Kidney epithelial cell (primary cell): ENCODE data around the gene TUBG2. TPM values are rescaled to one million over a fixed set of nuclear protein-coding genes. Genes with fewer than 3 reads are reported as not detected.
"Not testable (repeated sequence)": the region's sequence is repeated elsewhere in the genome, so short reads cannot be mapped to it uniquely, and the experiment has no call there.

Experiments used
- DNase-seq: peaks from one replicate; pipeline ENCODE4 v3.0.0-alpha.2; 2010; ENCODE audit warnings: low read depth
- H3K27me3 ChIP-seq: 2 replicates; pipeline ENCODE4 v1.6.0; 2011; ENCODE audit warnings: low read length; ENCODE audit not compliant: control insufficient read depth, insufficient read depth
- H3K36me3 ChIP-seq: 2 replicates; pipeline ENCODE4 v1.5.1; 2011; ENCODE audit warnings: low read length; ENCODE audit not compliant: control insufficient read depth, insufficient read depth
- H3K4me3 ChIP-seq: 2 replicates; pipeline ENCODE4 v1.5.1; 2011; ENCODE audit warnings: low read depth, mild to moderate bottlenecking, control low read depth, low read length
- total RNA-seq: library from RNA; depleted of rRNA; stranded (reverse); fragments of >200 nt; gene quantifications from 2 replicates; pipeline ENCODE4 v1.2.3, GENCODE V29; 2015
- TF ChIP-seq, protein P1 (sequence below): IDR thresholded peaks from 2 replicates; pipeline ENCODE4 v1.5.1; 2011; ENCODE audit warnings: mild to moderate bottlenecking, moderate library complexity, low read length, control low read depth, inconsistent platforms; ENCODE audit not compliant: insufficient read depth, poor library complexity, severe bottlenecking

Gene TUBG2
- total RNA-seq, 1 donor from 2014 or later: 11.3 TPM

DNA sequence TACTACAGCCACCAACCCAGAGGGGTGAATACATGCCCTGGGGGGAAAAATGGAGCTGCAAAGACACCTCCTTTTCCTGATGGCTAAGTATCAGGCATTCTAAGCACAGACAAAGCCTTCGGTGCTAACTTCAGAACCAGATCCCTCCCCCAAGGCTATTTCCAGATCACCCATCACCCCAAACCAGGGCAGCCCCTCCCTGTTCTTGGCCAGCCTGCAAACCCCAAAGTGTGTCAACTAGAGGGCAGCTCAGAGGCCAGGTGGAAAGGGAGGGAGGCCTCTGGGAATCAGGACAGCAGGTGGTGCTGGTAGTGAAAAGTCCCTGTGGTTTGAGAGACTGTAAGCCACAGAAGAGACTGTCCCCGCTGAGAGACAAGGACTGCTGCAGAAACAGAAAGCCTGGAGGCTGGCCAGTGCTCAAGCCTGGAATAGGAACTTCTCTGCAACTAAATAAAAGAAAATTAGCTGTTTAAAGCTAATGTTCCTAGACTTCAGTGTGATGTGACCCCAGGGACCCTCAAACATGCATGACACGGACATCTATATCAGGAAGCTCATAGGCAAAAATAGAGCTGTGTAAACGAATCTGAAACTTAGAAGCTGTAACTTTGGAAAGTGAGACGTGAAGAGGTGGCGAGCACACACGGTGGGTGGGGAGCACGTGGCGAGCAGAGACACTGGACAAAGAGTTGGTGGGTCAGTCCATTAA lies 40.5 kb upstream of the TUBG2 start:
- DNase-seq: no peak
- H3K4me3 ChIP-seq: no peak overlapping the region
- TF ChIP-seq, protein P1, sequence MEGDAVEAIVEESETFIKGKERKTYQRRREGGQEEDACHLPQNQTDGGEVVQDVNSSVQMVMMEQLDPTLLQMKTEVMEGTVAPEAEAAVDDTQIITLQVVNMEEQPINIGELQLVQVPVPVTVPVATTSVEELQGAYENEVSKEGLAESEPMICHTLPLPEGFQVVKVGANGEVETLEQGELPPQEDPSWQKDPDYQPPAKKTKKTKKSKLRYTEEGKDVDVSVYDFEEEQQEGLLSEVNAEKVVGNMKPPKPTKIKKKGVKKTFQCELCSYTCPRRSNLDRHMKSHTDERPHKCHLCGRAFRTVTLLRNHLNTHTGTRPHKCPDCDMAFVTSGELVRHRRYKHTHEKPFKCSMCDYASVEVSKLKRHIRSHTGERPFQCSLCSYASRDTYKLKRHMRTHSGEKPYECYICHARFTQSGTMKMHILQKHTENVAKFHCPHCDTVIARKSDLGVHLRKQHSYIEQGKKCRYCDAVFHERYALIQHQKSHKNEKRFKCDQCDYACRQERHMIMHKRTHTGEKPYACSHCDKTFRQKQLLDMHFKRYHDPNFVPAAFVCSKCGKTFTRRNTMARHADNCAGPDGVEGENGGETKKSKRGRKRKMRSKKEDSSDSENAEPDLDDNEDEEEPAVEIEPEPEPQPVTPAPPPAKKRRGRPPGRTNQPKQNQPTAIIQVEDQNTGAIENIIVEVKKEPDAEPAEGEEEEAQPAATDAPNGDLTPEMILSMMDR: peak; percentile 24
- H3K27me3 ChIP-seq: no peaks in the 10 kb centered on the region
- no peaks in the 10 kb centered on the region for H3K36me3 ChIP-seq

DNA sequence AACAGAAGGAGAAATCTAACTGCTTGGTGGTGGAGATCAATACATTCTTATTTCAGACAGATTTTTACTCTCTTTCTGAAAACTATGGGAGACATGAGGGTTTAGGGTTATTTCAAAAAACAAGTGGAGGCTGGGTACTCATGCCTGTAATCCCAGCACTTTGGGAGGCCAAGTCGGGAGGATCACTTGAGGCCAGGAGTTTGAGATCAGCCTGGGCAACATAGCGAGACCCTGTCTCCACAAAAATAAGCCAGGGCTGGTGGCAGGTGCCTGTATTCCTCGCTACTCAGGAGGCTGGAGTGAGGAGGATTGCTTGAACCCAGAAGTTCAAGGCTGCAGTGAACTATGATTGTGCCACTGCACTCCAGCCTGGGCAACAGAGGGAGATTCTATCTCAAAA lies 37.1 kb upstream of the TUBG2 start:
- H3K27me3 ChIP-seq, H3K36me3 ChIP-seq, DNase-seq, H3K4me3 ChIP-seq: not testable (repeated sequence)

DNA sequence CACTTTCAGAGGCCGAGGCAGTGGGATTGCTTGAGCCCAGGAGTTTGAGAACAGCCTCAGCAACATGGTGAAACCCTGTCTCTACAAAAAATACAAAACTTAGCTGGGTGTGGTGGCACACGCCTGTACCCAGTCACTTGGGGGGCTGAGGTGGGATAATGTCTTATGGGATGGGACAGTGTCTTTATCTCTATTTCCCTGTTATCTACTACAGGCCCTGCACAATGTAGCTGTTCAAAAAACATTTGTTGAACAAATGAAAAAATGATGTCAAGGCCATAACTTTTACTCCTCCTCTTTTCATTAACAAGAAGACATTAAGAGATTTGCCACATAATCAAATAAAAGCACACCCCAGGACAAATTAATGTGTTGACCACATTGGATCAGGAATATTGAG lies 35.8 kb upstream of the TUBG2 start:
- TF ChIP-seq, protein P1: no peak
- Histone ChIP-seq H3K36me3 (no peaks in the 10 kb centered on the region), H3K4me3 (no peak overlapping the region), H3K27me3 (no peaks in the 10 kb centered on the region)
- DNase-seq: no peak

DNA sequence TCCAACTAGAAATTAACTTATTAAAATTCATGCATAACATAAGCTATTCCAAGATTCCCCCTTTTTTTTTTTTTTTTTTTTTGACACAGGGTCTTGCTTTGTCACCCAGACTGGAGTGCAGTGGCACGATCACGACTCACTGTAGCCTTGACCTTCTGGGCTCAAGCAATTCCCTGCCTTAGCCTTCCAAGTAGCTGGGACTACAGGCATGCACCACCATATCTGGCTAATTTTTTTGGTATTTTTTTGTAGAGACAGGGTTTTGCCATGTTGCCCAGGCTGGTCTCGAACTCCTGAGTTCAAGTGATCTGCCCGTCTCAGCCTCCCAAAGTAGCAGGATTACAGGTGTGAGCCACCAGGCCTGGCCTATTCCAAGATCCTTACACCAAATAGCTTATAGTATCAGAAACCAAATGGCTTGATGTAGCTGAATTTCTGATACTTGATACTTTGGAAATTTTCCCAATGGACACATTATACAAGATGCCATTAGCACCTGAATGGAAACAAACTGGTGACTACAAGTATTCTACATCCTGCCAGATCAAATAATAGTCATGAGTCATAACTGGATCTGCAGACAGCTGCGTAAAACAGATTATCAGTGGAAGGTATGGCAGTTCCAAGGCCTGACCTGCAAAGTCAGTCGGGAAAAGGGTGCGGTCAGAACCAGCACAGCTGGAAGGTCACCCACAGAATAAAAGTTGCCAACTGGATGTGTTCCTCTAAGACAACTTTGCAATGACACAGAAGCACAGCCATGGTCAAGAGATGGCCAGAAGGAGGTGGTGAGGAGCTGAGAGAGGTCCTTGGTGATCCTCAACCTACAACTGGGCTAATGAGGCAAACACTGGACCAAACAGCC lies 35.1 kb upstream of the TUBG2 start:
- TF ChIP-seq, protein P1: no peak
- no peak overlapping the region for H3K4me3 ChIP-seq
- H3K36me3 ChIP-seq: no peaks in the 10 kb centered on the region
- H3K27me3 ChIP-seq: no peaks in the 10 kb centered on the region
- no peak for DNase-seq

DNA sequence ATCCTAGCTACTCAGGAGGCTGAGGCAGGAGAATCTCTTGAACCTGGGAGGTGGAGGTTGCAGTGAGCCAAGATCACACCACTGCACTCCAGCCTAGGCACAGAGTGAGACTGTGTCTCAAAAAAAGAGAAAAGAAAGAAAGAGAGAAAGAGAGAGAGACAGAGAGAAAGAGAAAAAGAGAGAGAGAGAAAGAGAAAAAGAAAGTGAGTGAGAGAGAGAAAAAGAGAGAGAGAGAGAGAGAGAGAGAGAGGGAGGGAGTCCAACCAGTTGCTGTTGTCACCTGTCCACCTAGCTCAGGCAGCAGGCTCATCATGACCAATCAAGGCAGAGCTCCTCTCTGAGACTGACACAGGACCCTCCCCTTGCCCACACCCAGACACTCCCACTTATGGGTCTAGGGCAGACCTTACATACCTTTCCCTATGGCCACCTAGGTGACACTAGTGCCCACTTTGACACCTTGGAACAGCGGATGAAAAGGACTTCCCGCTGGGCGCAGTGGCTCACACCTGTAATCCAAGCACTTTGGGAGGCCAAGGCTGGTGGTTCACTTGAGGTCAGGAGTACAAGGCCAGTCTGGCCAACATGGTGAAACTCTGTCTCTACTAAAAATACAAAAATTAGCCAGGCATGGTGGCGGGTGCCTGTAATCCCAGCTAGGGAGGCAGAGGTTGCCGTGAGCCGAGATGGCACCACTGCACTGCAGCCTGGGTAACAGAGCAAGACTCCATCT lies 31.9 kb upstream of the TUBG2 start:
- H3K36me3 ChIP-seq, DNase-seq, H3K4me3 ChIP-seq, H3K27me3 ChIP-seq: not testable (repeated sequence)

DNA sequence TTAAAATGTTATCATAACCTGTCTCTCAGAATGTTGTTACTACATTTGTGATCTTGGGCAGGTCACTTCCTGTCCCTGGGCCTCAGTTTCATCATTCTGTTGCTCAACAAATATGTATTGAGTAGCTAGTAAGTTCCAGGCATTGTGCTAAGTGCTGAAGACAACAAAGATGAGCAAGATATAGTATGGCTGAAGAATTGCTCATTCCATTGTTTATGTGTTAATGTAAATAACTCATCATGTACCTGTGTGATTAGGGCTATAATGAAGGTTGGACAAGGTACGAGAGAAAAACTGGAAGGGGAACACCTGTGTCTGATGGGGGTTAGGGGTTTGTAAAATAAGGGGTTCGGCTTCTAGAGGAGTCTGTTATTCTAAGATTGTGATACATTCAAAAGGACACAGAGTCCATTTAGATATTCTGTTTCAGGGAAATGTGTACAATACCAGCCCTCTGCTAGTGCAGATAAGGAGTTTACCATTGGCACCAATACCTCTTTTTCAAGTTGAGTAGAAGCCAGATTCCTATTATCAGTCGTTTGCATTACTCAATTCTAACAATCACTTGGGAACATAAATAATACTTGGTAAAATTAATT lies 29.6 kb upstream of the TUBG2 start:
- no peak for DNase-seq
- Histone ChIP-seq H3K4me3 (no peak overlapping the region), H3K36me3 (no peaks in the 10 kb centered on the region), H3K27me3 (no peaks in the 10 kb centered on the region)
- TF ChIP-seq, protein P1: no peak
